ENCODE results near the gene PLA2G4D.

Gene PLA2G4D

DNA sequence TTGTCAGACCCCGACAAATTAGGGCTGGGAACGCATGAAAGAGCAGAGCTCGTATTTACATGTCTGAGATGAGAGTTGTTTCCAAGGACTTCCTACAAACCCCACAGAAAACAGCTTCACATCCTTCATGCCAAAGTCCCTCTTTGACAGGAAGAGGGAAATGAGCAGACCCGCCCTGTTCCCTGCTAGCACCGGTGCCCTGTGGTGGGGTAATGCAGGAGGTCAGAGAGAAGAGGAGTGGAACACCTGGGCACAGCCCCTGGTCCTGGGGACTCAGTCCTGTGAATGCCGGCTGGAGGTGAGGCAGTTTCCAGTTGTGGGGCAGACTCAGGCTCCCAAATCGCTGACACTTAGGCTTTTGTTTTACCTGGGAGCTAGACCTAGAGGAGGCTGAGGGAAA, 4.0 kb downstream of the PLA2G4D start:
- Histone ChIP-seq H3K27ac (ENCODE audit: low read depth, low read length) (no peak overlapping the region), H2AFZ (ENCODE audit: low read depth, low read length, severe bottlenecking) (no peak overlapping the region), H3K4me3 (ENCODE audit: insufficient read depth, low read length, poor library complexity, severe bottlenecking) (no peak overlapping the region), H4K20me1 (ENCODE audit: low read depth, low read length) (no peaks in the 10 kb centered on the region), H3K9me2 (replicated peaks; ENCODE audit: insufficient read depth, low read length) (no peaks in the 10 kb centered on the region), H3K4me2 (ENCODE audit: low read depth, low read length, poor library complexity, severe bottlenecking) (no peak overlapping the region), H3K27me3 (ENCODE audit: low read length) (no peaks in the 10 kb centered on the region), H3K36me3 (ENCODE audit: low read length) (no peaks in the 10 kb centered on the region), H3K79me2 (ENCODE audit: insufficient read depth, low read length) (no peaks in the 10 kb centered on the region), H3F3A (ENCODE audit: insufficient read depth) (no peaks in the 10 kb centered on the region), H3K9me3 (ENCODE audit: insufficient read depth, low read length) (no peaks in the 10 kb centered on the region), H3K9ac (ENCODE audit: low read length) (no peak overlapping the region)
- TF ChIP-seq, protein P1, sequence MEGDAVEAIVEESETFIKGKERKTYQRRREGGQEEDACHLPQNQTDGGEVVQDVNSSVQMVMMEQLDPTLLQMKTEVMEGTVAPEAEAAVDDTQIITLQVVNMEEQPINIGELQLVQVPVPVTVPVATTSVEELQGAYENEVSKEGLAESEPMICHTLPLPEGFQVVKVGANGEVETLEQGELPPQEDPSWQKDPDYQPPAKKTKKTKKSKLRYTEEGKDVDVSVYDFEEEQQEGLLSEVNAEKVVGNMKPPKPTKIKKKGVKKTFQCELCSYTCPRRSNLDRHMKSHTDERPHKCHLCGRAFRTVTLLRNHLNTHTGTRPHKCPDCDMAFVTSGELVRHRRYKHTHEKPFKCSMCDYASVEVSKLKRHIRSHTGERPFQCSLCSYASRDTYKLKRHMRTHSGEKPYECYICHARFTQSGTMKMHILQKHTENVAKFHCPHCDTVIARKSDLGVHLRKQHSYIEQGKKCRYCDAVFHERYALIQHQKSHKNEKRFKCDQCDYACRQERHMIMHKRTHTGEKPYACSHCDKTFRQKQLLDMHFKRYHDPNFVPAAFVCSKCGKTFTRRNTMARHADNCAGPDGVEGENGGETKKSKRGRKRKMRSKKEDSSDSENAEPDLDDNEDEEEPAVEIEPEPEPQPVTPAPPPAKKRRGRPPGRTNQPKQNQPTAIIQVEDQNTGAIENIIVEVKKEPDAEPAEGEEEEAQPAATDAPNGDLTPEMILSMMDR (IDR thresholded peaks at IDR 0.05; ENCODE audit: insufficient read depth, low read length, poor library complexity, severe bottlenecking): no peak
- no peak for TF ChIP-seq EZH2phosphoT487 (conservative IDR thresholded peaks at IDR 0.05; ENCODE audit: low read length)

DNA sequence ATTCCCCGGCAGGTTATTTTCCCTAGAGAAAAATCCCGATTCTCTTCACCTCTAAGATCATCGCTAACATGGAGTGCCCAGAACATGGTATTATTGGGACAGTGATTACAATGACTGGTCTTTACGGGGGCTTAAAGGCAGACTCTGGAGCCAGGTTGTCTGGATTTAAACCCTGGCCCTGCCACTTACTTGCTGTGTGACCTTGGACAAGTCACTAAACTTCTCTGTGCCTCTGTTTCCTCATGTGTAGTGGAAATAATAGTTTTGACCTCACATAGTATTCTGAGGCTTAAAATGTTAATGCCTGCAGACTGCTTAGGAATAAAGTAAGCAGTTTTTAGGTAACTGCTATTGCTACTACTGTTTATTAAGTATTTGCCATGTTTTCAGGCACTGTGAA, 4.4 kb downstream of the PLA2G4D start:
- H3K4me3 ChIP-seq (ENCODE audit: insufficient read depth, low read length, poor library complexity, severe bottlenecking): no peak overlapping the region
- H3K9me2 ChIP-seq (replicated peaks; ENCODE audit: insufficient read depth, low read length): no peaks in the 10 kb centered on the region
- no peaks in the 10 kb centered on the region for H3K79me2 ChIP-seq (ENCODE audit: insufficient read depth, low read length)
- H3K9ac ChIP-seq (ENCODE audit: low read length): no peak overlapping the region
- H3K27me3 ChIP-seq (ENCODE audit: low read length): no peaks in the 10 kb centered on the region
- H3K4me2 ChIP-seq (ENCODE audit: low read depth, low read length, poor library complexity, severe bottlenecking): no peak overlapping the region
- H3F3A ChIP-seq (ENCODE audit: insufficient read depth): no peaks in the 10 kb centered on the region
- no peak overlapping the region for H3K27ac ChIP-seq (ENCODE audit: low read depth, low read length)
- no peaks in the 10 kb centered on the region for H4K20me1 ChIP-seq (ENCODE audit: low read depth, low read length)
- no peaks in the 10 kb centered on the region for H3K9me3 ChIP-seq (ENCODE audit: insufficient read depth, low read length)
- TF ChIP-seq, protein P1 (IDR thresholded peaks at IDR 0.05; ENCODE audit: insufficient read depth, low read length, poor library complexity, severe bottlenecking): no peak
- H3K36me3 ChIP-seq (ENCODE audit: low read length): no peaks in the 10 kb centered on the region
- no peak overlapping the region for H2AFZ ChIP-seq (ENCODE audit: low read depth, low read length, severe bottlenecking)

DNA sequence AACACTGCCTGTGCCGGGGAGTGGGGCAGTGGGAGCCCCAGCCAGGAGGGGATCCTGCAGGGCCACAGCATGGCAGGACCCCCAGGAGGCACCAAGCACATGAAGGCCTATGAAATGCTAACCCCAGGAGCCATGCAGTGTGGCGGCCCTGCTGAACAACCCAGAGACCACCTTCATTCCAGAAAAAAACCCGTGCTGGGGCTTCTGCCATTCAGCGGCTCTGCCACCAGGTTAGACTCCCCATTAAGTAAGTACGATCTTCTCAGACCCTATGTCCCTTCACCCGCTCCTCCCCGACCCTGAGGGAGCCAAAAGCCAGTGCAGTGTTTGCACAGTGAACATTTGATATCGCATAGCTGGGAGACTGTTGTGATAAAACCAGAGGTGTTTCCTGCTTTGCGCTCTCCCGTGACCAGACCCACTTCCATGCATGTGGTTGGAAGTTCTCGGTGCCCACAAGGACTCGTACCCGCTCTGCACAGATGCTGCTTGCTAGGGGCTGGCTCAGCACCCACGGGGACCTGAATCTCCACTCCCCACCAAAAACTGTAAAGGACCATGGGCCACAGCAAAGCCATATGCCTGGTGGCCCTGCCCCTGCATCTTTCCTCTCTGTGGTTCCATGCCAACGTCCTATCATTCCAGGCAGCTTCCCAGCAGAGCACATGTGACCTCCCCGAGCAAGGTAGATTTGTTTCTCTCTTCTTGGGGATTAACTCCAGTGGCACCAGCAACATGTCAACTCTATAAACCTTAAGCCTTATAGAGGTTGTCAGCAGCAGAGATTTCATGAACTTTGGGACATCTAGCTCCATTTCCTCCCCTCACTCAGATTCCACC, 5.3 kb downstream of the PLA2G4D start:
- no peaks in the 10 kb centered on the region for H3K79me2 ChIP-seq (ENCODE audit: insufficient read depth, low read length)
- no peak overlapping the region for H3K4me2 ChIP-seq (ENCODE audit: low read depth, low read length, poor library complexity, severe bottlenecking)
- H3K9me3 ChIP-seq (ENCODE audit: insufficient read depth, low read length): no peaks in the 10 kb centered on the region
- TF ChIP-seq EZH2phosphoT487 (conservative IDR thresholded peaks at IDR 0.05; ENCODE audit: low read length): no peak
- TF ChIP-seq, protein P1 (IDR thresholded peaks at IDR 0.05; ENCODE audit: insufficient read depth, low read length, poor library complexity, severe bottlenecking): no peak
- H2AFZ ChIP-seq (ENCODE audit: low read depth, low read length, severe bottlenecking): no peak overlapping the region
- H3K36me3 ChIP-seq (ENCODE audit: low read length): no peaks in the 10 kb centered on the region
- no peak overlapping the region for H3K27ac ChIP-seq (ENCODE audit: low read depth, low read length)
- no peaks in the 10 kb centered on the region for H3F3A ChIP-seq (ENCODE audit: insufficient read depth)
- H3K4me3 ChIP-seq (ENCODE audit: insufficient read depth, low read length, poor library complexity, severe bottlenecking): no peak overlapping the region
- H3K9me2 ChIP-seq (replicated peaks; ENCODE audit: insufficient read depth, low read length): no peaks in the 10 kb centered on the region
- H3K27me3 ChIP-seq (ENCODE audit: low read length): no peaks in the 10 kb centered on the region
- H4K20me1 ChIP-seq (ENCODE audit: low read depth, low read length): no peaks in the 10 kb centered on the region
- H3K9ac ChIP-seq (ENCODE audit: low read length): no peak overlapping the region
